Kidney capillary endothelial cell (primary cell): ENCODE results near the gene NUPR2.
"Not testable (repeated sequence)": the region's sequence is repeated elsewhere in the genome, so short reads cannot be mapped to it uniquely, and the experiment has no call there.

Experiments
- DNase-seq: peaks from one replicate; pipeline ENCODE4 v3.0.0-alpha.2; 2018; ENCODE audit warnings: low spot score

Gene NUPR2, protein sequence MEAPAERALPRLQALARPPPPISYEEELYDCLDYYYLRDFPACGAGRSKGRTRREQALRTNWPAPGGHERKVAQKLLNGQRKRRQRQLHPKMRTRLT

DNA sequence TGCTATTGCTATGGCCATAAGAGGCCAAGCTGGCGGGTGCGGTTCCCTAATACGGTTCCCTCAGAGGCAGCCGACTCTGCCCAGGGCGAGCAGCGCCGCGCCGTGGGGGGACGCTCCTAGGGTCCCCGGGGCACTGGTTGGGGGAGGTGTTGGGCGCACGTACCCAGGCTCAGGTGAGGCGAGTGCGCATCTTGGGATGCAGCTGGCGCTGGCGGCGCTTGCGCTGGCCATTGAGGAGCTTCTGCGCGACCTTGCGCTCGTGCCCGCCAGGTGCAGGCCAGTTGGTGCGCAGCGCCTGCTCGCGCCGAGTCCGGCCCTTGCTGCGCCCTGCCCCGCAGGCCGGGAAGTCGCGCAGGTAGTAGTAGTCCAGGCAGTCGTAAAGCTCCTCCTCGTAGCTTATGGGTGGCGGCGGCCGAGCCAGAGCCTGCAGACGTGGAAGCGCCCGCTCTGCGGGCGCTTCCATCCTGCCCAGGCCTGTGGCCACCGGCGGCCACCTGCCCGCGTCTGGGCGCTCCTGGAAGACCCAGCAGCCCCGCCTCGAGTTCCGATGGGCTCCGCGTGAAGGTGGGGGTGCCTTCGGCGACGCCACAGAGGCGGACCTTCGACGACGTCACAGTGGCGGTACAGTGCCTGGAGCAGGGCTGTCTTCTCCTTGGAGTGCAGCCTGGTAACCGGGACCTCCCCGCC is at the start of gene NUPR2:
NUPR2 (minus strand) TSS at position 566 of the 687 bp plus-strand sequence; CDS start at position 463, 103 bp downstream.
- DNase-seq, result no peak

DNA sequence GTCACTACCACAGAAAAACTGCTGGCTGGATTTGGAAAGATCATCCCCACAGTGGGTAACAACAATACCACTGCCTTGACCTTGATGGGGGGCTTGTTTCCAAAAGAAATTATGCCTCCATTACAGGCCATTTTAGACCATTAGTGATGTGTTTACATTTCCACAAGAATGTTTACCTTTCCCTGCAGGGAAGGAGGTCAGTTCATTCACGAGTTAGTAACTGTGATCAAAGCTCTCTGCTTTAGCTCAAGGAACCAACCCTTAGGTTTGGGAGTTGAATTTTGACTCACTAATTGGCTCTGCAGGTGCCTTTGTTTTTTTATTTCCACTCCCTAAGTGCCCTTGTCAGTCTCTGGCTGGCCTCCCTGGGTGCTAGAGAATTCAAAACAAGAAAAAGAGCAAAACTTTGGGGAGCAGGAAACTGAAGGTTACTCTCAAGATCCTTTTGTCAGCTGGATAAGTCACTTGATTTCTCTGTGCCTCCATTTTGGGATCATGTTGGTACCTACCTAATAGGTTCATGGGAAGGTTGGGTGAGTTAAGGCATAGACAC is 41.1 kb upstream of the NUPR2 start:
- DNase-seq, result no peak

DNA sequence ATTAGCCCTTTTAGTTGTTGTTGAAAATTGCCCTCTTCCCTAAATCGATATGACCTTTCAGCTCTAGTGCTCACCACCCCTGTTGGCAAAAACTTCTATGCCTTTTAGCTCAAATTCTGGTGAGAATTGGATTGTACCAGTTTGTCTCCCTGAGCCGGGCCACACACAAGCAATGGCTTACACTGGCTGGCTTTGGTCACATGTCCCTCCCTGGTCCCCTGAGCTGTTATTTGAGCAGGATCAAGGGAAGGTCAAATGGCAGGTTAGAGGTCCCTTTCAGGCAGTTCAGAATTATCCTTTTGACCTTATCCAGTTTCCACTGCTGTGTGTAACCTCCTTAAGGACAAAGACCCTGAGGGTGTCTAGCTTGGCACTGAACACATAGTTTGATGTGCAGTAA is 14.8 kb upstream of the NUPR2 start:
- not testable (repeated sequence) for DNase-seq

DNA sequence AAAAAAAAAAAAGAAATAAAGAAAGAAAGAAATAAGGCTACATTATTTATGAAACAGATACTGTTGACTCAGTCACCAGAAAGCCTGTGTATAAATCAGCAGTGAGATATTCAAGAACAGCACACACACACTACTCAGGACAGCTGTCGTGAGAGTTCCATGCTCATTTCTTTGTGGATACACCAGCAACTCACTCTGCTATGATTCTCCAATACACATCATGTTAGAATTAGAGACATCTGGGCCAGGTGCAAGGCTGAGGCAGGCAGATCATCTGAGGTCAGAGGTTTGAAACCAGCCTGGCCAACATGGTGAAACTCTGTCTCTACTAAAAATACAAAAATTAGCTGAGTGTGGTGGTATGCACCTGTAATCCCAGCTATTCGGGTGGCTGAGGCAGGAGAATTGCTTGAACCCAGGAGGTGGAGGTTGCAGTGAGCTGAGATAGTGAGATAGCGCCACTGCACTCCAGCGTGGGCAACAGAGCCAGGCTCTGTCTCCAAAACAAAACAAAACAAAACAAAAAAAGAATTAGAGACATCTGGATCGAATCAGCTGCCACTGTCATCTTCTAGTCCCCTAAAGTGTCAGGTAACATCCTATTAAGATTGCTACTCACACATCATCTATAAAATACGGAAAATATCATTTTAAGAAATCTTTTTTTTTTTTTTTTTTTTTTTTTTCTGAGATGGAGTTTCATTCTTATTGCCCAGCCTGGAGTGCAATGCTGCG is 11.2 kb upstream of the NUPR2 start:
- DNase-seq, result no peak

DNA sequence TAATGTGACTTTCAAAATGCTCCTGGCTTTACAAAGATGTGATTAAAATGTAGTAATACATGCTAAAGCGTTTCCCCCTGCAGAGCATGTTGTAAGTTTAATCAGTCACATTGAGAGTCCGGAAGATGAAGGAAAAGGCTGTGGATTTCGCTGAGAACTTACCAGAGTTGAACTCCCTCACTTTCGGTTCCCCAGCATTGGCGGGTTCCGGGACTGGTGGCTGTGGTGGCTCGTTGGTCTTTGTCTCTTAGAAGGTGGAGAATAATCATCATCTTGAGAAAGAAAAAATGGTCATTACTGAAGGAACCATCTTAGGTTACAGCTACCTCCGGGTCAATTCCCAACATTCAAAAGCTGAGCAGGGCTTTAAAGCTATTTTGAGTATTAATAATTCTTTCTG is 9.6 kb upstream of the NUPR2 start:
- DNase-seq, result no peak

DNA sequence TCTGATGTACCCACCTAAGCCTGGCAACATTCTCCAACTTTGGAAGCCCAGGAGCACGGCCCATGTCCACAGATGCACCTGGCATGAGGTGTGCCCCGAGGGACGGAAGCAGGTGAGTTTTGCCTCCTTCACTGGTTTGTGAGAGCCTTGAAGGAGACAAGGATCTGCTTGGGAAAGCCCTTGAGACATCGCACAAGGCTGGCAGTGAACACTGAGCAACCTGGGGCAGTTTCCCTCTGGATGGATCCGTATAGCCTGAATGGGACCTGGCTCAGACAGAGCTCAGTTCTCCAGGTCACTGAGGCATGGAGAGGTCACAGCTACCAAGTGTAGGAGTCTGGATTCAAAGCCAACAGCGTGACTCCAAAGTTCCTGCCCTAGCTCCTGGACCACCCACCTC is 8.8 kb upstream of the NUPR2 start:
- DNase-seq, result no peak

DNA sequence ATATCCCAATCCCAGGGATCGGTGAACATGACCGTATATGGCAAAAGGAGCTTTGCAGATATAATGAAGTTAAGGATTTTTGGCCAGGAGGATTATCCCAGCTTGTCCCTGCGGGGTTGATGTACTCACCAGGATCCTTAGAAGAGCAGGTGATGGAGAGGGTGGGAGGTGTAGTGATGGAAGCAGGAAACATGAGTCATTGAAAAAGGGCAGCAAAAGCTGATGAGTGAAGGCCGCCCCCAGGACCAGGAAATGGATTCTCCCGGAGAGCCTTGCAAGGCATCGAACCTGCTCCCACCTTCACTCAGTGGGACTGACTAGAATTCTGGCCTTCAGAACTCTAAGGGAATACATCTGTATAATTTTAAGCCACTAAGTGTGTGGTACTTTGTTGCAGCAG is 5.2 kb upstream of the NUPR2 start:
- no peak for DNase-seq

DNA sequence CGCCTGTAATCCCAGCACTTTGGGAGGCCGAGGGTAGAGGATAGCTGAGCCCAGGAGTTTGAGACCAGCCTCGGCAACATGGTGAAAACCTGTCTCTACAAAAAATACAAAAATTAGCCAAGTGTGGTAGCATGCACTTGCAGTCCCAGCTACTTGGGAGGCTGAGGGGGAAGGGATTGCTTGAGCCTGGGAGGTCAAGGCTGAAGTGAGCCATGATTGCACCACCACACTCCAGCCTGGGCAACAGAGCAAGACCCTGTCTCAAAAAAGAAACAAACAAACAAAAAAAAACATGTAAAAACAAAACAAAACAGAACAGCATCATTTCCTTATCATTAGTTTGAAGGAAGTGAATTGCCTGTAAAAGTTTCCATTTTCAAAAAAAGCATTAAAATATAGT is 4.0 kb downstream of the NUPR2 start:
- DNase-seq, result not testable (repeated sequence)

DNA sequence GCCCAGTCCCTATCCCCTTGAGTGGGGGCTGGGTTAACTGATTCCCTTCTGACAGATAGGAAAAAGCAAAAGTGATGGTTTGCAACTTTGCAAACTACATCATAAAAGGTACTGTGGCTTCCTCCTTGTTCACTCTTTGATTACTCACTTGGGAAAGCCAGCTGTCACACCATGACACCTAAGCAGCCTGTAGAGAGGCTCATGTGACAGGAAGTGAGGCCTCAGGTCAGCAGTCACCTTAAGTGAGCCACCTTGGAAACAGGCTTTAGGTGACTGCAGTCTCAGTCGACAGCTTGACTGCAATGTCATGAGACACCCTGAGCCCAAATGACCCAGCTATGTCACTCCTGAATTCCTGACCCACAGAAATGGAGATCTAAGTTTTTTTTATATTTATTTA is 5.6 kb downstream of the NUPR2 start:
- DNase-seq, result no peak

DNA sequence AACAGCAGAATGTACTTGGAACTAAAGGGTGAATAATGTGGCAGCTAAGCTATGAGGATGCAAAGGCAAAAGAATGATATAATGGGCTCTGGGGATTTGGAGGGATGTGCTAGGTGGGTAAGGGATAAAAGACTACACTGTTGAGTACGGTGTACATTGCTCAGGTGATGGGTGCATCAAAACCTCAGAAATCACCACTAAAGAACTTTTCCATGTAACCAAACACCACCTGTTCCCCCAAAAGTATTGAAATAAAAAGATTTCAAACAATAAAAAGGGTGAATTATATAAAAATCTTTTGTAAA is 8.3 kb downstream of the NUPR2 start:
- no peak for DNase-seq

DNA sequence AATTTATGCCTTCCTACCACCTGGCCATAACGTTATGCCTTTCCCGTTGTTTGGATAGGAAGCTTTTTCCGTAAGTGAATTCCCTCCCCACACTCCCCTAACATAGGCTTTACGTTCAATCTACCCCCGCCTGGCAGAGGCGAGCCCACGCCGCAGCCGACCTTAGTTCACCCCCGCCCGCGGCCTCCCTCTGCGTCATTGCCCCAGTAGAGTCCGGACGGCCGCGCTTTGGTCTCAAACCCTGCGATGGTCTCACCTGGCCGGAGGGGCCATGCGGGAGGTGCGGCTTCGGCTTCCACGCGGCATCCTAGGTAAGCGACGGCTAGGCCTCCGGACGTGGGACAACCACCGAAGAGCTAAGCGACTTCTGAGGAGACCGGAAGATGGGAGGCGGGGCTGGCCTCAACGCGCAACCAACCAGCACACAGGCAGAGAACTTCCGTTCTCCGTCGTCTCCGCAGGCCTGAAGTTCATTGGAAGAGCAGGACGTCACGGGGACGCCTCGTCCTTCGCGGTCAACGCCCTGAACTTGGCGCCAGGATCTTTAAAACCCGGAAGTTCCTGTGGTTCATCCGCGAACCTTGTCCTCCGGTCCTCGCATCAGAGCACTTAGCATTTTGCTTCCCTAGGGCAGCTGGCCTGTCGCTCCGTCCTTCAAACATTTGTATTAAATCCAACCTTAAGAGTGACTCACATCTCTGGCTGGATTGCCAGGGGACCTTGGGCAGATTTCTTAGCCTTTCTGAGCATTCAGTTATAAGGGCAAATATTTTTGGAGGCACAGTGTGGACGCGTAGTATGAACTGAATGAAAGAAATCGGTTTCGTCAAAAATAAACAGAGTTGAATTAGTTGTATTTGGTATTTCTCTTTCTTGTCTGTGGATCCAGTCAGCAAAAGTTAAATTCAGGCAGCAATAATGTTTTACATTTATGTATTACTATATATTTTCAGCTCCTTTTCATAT is 9.8 kb downstream of the NUPR2 start, which contains the start of gene CHCHD2:
CHCHD2 (minus strand) TSS at position 369 of the 966 bp plus-strand sequence; CDS start at position 306, 63 bp downstream.
- peak; percentile 98 for DNase-seq

DNA sequence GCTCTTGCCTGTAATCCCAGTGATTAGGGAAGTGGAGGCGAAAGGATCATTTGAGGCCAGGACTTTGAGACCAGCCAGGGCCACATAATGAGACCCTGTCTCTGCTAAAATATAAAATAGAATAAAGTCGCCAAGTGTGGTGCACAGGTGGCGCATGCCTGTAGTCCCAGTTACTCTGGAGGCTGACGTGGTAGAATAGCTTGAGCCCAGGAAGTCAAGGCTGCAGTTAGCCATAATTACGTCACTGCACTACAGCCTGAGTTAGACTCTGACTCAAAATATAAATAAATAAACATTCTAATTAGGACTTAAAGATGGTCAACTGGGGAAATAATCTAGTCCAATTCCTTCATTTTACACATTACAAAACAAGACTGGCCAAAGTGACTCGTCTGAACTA is 10.7 kb downstream of the NUPR2 start:
- peak; percentile 63 for DNase-seq

DNA sequence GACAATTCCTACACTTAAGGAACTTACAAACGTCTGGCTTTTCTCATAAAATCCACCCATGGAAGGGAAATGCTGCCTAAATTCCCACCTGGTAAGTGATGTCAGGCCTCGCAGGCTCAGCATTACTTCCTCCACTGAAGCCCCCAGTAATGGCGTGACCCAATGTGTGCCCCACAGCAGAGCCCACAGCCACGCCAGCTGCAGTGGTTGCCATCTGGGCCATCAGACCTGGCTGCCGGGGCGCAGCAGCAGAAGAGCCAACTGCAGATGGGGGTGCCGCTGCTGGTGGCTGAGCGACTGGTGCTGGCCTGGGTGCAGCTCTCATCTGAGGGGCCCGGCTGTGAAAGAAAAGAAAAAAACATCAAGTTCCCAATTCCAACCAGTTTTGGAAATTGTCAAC is 12.1 kb downstream of the NUPR2 start:
- not testable (repeated sequence) for DNase-seq

DNA sequence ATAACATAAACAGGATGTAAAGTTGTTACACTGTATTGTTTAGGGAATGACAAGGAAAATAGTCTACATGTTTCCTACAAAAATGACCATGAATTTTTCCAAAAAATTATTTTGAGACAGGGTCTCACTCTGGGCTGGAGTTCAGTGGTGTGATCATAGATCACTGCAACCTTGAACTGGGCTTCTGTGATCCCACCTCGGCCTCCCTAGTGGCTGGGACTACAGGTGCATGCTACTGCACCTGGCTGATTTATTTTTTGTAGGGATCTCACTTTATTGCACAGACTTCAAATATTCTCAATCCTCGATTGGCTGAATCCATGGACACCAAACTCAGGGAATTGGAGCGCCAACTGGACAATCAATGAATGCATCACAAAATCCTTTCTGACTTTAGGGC is 16.6 kb downstream of the NUPR2 start:
- DNase-seq, result no peak

DNA sequence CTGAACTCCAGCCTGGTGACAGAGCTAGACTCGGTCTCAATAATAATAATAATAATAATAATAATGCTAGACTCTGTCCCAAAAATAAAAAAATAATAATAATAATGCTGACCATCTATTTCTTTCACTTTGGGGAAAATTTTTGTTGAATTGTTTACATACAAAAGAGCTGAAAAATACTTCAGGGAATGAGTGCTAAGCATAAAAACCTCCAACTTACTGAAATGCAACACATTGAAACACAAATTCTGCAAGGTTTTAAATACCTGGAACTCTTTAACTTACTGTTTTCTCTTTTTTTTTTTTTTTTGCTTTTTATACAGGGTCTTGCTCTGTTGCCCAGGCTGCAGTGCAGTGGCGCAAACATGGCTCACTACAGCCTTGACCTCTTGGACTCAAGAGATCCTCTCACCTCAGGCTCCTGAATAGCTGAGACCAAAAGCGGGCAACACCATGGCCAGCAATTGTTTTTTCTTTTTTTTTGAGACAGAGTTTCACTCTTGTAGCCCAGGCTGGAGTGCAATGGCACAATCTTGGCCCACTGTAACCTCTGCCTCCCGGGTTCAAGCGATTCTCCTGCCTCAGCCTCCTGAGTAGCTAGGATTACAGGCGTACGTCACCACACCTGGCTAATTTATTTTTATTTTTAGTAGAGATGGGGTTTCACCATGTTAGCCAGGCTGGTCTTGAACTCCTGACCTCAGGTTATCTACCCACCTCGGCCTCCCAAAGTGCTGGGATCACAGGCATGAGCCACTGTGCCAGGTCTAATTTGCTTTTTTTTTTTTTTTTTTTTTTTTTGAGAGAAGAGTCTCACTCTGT is 17.8 kb downstream of the NUPR2 start:
- DNase-seq, result not testable (repeated sequence)

DNA sequence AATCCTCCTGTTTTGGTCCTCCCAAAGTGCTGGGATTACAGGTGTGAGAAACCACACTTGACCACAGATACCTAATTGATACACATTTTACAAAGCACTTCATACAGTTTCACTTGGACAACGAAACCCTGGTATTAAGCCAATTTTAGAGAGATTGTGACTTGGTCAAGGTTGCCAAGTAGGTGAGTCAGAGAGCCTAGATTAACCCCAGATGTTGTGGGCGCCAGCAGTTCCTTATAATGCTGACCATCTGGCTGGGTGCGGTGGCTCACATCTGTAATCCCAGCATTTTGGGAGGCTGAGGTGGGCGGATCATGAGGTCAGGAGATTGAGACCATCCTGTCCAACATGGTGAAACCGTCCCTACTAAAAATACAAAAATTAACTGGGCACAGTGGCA is 18.5 kb downstream of the NUPR2 start:
- DNase-seq, result no peak

DNA sequence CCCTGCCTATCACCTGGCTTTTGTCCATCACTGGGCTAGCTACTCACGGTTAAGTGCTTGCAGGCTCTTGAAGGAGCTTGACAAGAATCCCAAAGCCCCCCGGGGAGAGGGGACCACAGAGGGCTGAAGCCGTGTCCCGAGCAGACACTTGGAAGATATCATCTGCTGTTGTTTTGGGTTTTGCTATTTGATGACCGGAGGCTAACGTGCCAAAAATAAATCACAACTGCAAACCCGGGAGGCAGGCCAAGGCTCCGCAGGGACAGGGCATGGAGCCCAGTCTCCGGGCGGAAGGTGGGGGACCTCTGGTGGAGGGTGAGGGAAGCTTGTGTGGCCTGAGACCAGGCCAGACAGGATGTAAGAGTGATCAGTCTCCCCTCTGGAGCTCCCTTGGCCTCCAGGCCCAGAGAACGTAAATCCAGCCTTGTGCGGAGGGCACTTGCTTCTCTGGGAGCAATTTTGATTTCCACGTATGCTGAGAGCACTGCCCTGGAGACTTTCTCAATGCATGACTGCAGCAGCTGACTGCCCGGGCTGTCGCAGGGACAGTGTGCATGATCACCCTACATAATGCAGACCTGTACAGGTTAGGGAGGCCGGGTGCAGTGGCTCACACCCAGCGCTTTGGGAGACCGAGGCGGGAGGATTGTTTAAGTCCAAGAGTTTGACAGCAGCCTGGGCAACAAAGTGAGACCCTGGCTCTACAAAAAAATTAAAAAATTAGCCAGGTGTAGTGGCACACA is 23.3 kb downstream of the NUPR2 start, which contains the start of gene PHKG1:
PHKG1 (minus strand) TSS at position 164 of the 743 bp plus-strand sequence. CDS start 4,011 bp downstream, outside the sequence.
- peak; percentile 53 for DNase-seq

DNA sequence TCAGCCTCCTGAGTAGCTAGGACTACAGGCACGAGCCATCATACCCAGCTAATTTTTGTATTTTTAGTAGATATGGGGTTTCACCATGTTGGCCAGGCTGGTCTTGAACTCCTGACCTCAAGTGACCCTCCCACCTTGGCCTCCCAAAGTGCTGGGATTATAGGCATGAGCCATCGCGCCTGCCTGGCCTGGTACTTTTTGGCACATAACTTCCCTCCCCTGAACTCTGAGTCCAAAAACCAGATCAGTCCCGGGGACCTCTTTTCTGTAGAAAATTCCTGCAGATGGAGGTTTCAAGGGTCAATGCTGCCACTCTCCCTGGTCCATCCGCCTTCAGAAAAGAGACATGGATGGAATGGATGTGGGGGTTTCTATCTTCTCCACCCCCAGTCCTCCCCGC is 23.8 kb downstream of the NUPR2 start:
- not testable (repeated sequence) for DNase-seq

DNA sequence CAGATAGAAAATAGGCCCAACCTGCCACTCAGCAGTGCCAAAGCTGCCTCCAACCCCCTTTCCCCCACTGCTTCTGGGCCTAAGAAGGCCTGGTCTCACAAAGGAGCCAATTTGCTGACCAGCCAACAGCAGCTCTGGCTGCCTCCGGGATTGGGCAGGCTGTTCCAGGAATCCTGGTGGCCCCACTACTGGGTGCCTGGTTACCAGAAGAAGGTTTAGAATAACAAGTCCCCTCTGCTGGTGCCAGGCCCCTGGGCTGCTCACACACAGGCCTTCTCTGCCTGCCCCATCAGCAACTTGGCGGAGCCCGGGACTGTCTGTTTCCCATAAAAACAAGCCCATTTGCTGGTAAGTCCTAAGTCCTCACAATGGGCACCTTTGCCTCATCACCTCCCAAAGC is 24.6 kb downstream of the NUPR2 start:
- DNase-seq, result no peak

DNA sequence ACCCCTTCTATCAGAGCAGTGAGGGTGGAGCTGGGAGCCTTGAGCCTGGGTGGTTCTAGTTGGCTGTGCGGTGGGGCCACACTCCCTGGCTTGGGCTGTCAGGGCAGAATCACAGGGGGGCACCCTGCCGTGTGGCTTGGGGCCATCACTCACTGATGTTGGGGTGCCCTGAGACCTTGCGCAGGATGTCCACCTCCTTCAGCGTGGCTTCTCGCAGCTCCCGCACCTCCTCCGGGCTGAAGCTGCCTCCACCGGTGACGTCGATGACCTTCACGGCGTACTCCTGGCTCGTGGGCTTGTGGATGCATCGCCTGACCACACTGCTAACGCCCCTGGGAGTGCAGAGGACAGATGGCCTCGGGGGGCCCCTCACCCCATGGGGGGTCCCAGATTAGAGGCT is 28.8 kb downstream of the NUPR2 start:
- no peak for DNase-seq
